AG04450 (cell line): ENCODE data around the gene SCN10A. TPM values are rescaled to one million over a fixed set of nuclear protein-coding genes. Genes with fewer than 3 reads are reported as not detected.

Source experiments
- CTCF ChIA-PET: fragments of 300-600, 350-600 bp; formaldehyde crosslinking; extraction: SDS; loops from one replicate; lab custom pipeline; 2022; ENCODE audit warnings: antibody characterized with exemption, inconsistent platforms; lab: Charles Lee
- POLR2A ChIA-PET: fragments of 350-600 bp; formaldehyde crosslinking; extraction: SDS; loops from one replicate; lab custom pipeline; 2021; ENCODE audit warnings: antibody characterized with exemption, inconsistent platforms; lab: Yijun Ruan, JAX
- DNase-seq: peaks from one replicate; pipeline ENCODE4 v3.0.0-alpha.2; 2011; ENCODE audit warnings: low read depth, low spot score
- H3K27ac ChIP-seq: one replicate; pipeline ENCODE4 v1.5.1; 2012; ENCODE audit warnings: low read depth, low read length, control low read depth
- H3K27me3 ChIP-seq: one replicate; pipeline ENCODE4 v1.6.0; 2012; ENCODE audit warnings: low read length; ENCODE audit not compliant: control insufficient read depth, insufficient read depth
- H3K4me3 ChIP-seq: 2 replicates; pipeline ENCODE4 v1.5.1; 2011; ENCODE audit warnings: mild to moderate bottlenecking, low read depth, low read length, control low read depth
- H3K9me3 ChIP-seq: 2 replicates; pipeline ENCODE4 v1.5.1; 2012; ENCODE audit warnings: low read length; ENCODE audit not compliant: control insufficient read depth, insufficient read depth
- CTCF ChIP-seq: IDR thresholded peaks from 2 replicates; pipeline ENCODE4 v1.5.1; 2011; ENCODE audit warnings: low read depth, low read length, control low read depth, inconsistent platforms
- polyA plus RNA-seq: library from polyadenylated mRNA; depleted of rRNA; stranded (reverse); fragments of >200 nt; gene quantifications from 2 replicates; pipeline ENCODE4 v1.2.3, GENCODE V29; 2011

SCN10A gene
- polyA plus RNA-seq, 1 experiment, result not detected

- no peak for TF ChIP-seq CTCF
- ChIA-PET CTCF (no interaction called here), POLR2A (no interaction called here)
- no peak overlapping the region for H3K27ac ChIP-seq
- H3K27me3 ChIP-seq, result no peaks in the 10 kb centered on the region
- H3K9me3 ChIP-seq, result no peaks in the 10 kb centered on the region
- H3K4me3 ChIP-seq, result no peak overlapping the region
- no peak for DNase-seq
These were observed 52.4 kb downstream of the SCN10A start for GRCh38 chr3:38763569-38763968.

GRCh38 chr3:38758557-38758956 is 57.5 kb downstream of the SCN10A start:
- H3K9me3 ChIP-seq, result no peaks in the 10 kb centered on the region
- ChIA-PET CTCF (no interaction called here), POLR2A (no interaction called here)
- DNase-seq, result no peak
- no peak overlapping the region for H3K4me3 ChIP-seq
- no peak for TF ChIP-seq CTCF
- H3K27ac ChIP-seq, result no peak overlapping the region
- no peaks in the 10 kb centered on the region for H3K27me3 ChIP-seq

- no peak overlapping the region for H3K27ac ChIP-seq
- CTCF ChIA-PET, result no interaction called here
- POLR2A ChIA-PET, result no interaction called here
- H3K4me3 ChIP-seq, result no peak overlapping the region
- TF ChIP-seq CTCF, result no peak
- no peaks in the 10 kb centered on the region for H3K9me3 ChIP-seq
- no peak for DNase-seq
- no peaks in the 10 kb centered on the region for H3K27me3 ChIP-seq
These were observed 58.3 kb downstream of the SCN10A start for GRCh38 chr3:38757721-38758120.

- ChIA-PET CTCF (no interaction called here), POLR2A (no interaction called here)
- TF ChIP-seq CTCF, result no peak
- no peaks in the 10 kb centered on the region for H3K9me3 ChIP-seq
- H3K4me3 ChIP-seq, result no peak overlapping the region
- no peak for DNase-seq
- no peak overlapping the region for H3K27ac ChIP-seq
- no peaks in the 10 kb centered on the region for H3K27me3 ChIP-seq
These were observed 59.1 kb downstream of the SCN10A start for GRCh38 chr3:38756892-38757291.

- Histone ChIP-seq H3K27me3 (no peaks in the 10 kb centered on the region), H3K9me3 (no peaks in the 10 kb centered on the region), H3K4me3 (no peak overlapping the region), H3K27ac (no peak overlapping the region)
- DNase-seq, result no peak
- CTCF ChIA-PET, result no interaction called here
- POLR2A ChIA-PET, result no interaction called here
- no peak for TF ChIP-seq CTCF
These were observed 60.9 kb downstream of the SCN10A start for GRCh38 chr3:38755130-38755529.
